HL-60/S4 treated with retinoic acid at 250 ng/mL for 4 days and 3 days (cell line): ENCODE data around the gene SRPK2.
"Not testable (repeated sequence)": the region's sequence is repeated elsewhere in the genome, so short reads cannot be mapped to it uniquely, and the experiment has no call there.

ENCODE experiments used
- in situ Hi-C: fragments of 300-500 bp; cut with MboI; formaldehyde crosslinking; loops from 2 replicates; pipeline ENCODE4 v1.7.0; 2022; ENCODE audit warnings: low sequenced_read_pairs

The SRPK2 gene

DNA sequence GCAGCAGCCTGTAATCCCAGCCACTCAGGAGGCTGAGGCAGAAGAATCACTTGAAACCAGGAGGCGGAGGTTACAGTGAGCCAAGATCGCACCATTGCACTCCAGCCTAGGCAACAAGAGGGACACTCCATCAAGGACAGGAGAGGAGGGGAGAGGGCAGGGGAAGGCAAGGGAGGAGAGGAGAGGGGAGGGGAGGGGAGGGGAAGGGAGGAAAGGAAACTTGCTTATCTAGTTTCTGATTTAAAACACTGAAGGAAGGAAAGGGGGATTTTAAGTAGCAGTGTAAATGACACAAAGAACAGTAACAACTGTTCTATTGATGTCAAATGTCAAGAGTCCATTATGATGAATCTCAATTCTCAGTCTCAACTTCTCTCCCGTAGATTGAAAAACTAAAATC is 43.7 kb downstream of the SRPK2 start:
- in situ Hi-C loops, result no loop called here

- in situ Hi-C loops, result no loop called here
These were observed 49.1 kb downstream of the SRPK2 start for GRCh38 chr7:105339404-105340323.

- in situ Hi-C loops, result no loop called here
These were observed 51.2 kb downstream of the SRPK2 start for GRCh38 chr7:105337529-105337928.

DNA sequence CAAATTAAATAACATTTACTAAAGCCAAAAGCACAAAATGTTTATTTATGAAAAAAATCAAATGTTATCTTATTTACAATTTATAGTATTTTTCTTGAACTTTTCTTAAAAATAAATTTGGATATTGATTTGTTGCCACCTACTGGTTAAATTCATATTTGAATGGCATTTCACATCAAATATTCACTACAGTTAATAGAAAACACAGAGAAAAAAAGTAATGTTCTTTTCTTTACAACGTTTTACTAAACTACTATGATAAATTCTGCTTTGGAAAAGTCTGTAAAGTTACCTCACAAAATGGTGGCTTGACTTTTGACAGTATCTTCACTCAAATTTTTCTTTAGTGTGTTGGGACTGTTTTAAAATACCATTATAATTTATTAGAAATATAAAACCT is 52.7 kb downstream of the SRPK2 start:
- in situ Hi-C loops, result no loop called here

- in situ Hi-C loops, result not testable (repeated sequence)
These were observed 56.1 kb downstream of the SRPK2 start for GRCh38 chr7:105332661-105333060.

DNA sequence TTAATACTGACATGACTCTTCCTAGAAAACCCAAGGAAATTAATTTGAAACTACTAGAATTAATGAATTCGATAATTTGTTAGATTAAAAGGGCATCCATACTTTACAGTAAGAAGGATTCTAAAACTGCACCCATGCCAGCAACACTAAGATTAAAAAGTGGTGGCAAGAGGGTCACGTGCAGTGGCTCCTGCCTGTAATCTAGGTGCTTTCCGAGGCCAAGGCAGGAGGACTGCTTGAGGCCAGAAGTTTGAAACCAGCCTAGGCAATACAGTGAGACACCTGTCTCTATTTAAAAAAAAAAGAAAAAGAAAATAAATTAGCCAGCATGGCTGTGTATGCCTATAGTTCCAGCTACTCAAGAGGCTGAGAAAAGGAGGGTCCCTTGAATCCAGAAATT is 58.2 kb downstream of the SRPK2 start:
- in situ Hi-C loops, result no loop called here

- in situ Hi-C loops, result no loop called here
These were observed 61.5 kb downstream of the SRPK2 start for GRCh38 chr7:105327201-105327600.

DNA sequence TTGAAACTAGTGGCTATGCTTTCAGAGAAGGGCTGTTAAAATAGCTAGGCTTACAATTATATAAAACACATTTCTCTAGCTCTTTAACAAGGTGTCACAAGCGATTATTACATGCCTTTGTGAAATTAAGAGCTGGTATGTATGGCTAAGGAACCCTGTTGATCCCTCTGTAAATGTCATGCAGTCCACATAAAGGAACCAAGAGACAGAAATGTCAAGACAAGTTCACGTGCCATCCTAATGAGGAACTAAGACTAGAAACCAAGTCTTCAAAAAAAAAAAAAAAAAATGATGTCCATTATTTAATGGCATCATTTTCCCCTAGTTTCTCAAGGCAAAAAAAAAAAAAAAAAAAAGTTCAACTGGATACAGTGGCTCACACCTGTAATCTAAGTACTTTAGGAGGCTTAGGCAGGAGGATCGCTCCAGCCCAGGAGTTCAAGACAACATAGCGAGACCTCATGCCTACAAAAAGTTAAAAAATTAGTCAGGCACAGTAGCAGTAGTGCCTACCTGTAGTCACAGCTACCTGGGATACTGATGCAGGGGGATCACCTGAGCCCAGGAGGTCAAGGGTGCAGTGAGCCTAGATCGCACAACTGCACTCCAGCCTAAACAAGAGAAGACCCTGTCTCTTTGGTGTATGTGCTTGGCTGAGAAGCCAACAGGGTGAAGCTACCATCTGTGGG is 63.4 kb downstream of the SRPK2 start:
- in situ Hi-C loops, result no loop called here

- in situ Hi-C loops, result not testable (repeated sequence)
These were observed 64.1 kb downstream of the SRPK2 start for GRCh38 chr7:105324606-105325005.

DNA sequence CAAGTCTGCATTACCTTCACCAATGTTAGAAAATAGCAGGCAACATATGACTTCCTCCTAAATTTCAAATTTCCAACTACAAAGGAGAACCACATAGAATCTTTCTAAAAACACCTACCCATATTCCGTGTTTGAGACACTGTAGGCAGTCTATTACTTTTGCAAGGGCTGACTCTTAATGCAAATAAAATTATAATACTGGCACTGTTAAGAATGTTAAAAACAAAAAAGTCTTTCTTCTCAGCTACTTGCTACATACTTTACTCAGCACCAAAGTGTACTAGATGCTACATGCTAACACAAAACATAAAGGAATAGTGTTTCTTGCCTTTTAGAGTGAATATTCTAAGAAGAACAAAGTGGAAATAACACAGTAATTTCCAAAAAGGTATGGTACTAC is 65.4 kb downstream of the SRPK2 start:
- in situ Hi-C loops, result no loop called here

- in situ Hi-C loops, result no loop called here
These were observed 66.0 kb downstream of the SRPK2 start for GRCh38 chr7:105322655-105323277.

DNA sequence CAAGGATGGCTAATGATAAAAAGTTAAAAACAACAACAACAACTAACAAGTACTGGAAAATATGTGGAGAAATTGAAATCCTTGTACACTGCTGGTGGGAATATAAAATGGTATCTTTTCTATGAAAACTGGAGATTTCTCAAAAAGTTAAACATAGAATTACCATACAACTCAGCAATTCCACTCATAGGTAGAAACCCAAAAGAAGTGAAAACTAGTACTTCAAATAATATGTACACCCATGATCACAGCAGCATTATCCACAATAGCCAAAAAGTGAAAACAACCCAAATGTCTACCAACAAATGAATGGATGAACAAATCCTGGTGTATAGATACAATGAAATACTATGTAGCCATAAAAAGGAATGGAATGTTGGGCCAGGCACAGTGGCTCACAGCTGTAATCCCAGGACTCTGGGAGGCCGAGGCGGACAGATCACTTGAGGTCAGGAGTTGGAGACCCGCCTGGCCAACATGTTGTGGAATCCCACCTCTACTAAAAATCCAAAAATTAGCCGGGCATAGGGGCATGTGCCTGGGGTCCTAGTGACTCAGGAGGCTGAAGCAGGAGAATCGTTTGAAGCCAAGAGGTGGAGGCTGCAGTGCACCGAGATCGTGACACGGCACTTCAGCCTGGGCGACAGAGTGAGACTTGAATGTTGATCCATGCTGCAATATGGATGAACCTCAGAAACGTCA is 66.8 kb downstream of the SRPK2 start:
- in situ Hi-C loops, result no loop called here

DNA sequence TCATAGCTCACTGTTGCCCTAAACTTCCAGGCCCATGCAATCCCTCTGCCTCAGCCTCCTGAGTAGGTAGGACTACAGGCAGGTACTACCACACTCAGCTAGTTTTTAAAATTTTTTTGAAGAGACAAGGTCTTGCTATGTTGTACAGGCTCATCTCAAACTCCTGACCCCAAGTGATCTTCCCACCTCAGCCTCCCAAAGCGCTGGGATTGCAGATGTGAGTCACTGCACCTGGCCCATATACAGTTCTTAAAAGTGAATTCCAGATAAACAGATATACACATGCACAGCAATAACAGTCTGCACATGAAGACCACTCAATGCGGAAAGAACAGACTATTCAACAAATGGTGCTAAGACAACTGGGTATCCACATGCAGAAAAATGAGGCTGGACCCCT is 67.8 kb downstream of the SRPK2 start:
- in situ Hi-C loops, result no loop called here

DNA sequence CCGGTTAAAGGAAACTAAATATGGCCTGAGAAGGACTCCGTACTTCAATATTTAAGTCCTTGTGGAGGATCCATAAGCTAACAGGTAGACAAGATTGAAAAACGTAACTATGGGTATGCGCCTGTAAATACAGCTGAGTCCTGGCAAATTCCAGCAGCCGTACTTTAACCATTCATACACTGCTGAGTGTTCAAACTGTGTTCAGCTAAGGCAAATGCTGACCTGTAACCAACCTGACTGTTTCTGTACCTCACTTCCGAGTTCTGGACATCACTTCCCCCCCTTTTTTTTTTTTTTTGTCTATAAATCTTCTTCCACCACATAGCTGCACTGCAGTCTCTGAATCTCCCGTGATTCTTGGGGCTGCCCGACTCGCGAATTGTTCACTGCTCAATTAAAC is 69.1 kb downstream of the SRPK2 start:
- in situ Hi-C loops, result no loop called here

DNA sequence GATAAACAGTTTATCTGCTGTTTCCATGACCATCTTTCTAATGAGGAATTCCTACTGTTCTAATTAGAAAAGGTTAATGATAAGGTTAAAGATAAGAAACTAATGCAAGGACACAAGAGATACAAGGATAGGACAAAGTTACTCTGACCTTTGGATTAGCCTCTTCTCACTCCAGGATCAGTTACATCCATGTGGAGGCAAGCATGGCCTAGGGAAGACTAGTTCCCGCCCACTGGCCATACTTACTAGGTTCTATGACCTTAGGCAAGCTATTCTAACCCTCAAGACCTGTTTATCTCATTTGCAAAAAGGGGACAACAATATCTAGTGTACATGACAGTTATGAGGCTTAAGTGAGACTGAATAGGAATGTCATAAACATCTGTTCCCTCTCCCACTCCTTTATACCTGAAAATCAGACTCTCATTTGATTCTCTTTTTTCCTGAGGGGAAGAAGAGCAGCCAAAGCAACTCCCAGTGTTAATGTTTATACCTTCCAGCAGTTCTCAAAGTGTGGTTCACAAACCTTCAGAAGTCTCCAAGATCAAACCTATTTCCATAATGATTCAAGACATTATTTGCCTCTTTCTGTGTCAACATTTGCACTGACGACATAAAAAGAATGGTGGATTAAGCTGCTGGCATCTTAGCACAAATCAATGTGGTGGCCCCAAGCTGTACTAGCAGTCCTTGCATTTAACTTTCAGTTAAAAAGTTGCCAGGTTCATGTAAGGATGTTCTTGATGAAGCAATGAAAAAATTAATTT is 72.0 kb downstream of the SRPK2 start:
- in situ Hi-C loops, result no loop called here

- in situ Hi-C loops, result no loop called here
These were observed 73.4 kb downstream of the SRPK2 start for GRCh38 chr7:105315357-105315756.

GRCh38 chr7:105309235-105310169 is 79.2 kb downstream of the SRPK2 start:
- in situ Hi-C loops, result no loop called here

DNA sequence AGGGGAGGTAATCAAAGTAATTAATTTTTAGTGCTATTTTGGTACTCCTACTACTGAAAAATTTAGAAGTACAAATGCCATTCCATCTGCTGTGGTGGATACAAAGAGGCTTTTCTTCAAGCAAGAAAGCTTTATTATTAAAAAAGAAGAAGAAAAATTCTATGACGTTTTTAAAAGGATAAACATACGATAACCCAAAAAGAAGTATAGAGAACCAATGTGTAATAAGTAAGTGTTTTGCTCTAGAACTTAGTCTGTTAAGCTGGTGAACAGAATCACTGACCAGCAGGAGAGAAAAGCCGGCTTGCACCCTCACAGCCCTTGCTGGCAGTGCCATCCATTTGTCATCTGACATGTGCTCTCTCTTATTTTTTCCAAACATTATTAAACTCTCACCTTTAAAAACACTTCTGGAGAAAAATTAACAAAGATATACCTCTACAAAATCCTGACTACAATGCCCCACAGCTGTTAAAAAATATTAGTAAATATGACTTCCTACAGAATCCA is 81.5 kb downstream of the SRPK2 start:
- in situ Hi-C loops, result no loop called here

DNA sequence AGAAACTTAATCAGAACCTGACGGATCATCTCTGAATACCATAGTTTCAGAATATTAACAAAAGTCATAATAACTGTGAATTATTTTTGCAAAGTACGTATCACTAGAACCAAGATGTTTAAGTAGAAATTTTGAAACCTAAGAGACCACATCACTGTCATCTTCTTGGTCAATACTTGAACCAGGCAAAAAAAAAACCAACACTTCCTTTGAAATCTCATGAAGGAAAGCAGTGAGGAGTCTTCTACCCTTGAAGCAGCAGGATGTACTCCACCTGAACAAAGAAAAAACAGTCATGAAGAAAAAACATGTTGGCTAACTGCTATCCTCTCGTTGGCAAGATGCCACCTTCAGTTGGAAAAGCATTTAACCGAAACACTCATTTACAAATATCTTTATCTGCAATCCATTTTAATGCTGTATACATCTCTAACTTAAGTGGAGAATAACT is 82.4 kb downstream of the SRPK2 start:
- in situ Hi-C loops, result no loop called here
